GM21737 (cell line): ENCODE measurements around the gene MRTFA.

ENCODE experiments used
- ATAC-seq: cut with Tn5 transposase; IDR thresholded peaks from one replicate; pipeline ENCODE4 v1.9.1; 2021; ENCODE audit warnings: mild to moderate bottlenecking, moderate library complexity; ENCODE audit not compliant: unreplicated experiment

The MRTFA gene

DNA sequence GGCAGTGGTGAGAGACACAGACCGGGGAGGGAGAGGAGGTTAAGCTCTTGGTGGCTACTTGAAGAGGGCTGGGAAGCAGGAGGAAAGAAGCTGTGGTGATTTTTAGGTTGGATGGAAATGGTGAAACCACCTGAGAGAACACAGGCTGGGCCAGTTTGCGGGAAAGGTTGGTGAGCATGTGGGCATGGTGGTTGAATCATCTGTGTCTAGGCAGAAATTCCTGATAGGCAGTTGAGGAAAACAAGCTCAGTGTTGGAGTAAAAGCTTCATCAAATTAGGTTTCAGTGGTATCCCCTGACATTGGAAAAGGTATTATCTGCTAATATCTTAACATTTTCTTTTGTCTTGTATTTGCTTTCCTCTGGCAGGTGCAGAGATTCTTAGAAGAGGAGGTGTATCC, 270.5 kb downstream of the MRTFA start:
- no peak for ATAC-seq

DNA sequence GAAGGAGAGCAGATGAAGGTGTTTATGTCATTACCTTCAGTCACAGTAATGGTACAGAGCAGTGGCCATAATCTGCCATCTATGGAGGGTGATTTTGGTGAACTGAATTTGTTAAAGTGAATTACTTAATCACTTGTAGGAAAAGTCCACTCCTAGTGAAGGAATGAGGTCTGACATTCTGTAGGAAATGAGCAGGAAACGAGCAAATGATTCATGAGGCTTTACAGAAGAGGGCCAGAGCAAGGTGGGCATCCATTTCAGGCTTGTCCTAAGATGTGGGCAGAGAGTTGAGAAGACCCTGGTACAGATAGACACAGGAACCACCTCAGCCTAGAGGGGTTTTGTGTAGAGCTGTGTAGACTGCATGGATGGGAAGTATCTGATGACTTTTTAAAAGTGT, 272.1 kb downstream of the MRTFA start:
- no peak for ATAC-seq

GRCh38 chr22:40363059-40363458, 273.5 kb downstream of the MRTFA start:
- ATAC-seq = no peak

- ATAC-seq = no peak
Observed at GRCh38 chr22:40361100-40361499, 275.4 kb downstream of the MRTFA start.
